ENCODE results near the gene CSF3. TPM values are rescaled to one million over a fixed set of nuclear protein-coding genes. Genes with fewer than 3 reads are reported as not detected.

The CSF3 gene
- total RNA-seq, 4 donors from 2014 or later: 4.0 TPM; not detected in 3

DNA sequence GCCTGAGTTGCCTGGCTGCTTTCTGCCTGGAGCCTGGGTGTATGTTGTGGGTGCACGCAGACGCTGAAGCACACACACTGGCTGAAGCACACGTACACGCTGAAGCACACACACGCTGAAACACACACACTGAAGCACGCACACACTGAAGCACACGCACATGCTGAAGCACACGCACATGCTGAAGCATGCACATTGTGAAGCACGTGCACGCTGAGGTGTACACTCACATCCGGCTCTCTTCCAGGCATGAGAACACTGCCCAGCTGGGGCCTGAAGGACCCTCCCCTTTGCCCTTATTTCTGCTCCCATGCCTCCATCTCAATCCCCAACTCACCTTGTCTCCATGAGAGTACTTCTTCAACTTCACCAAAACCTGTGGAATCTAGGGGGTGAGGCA, 16.5 kb downstream of the CSF3 start:
- Histone ChIP-seq H3K4me3 (no peak overlapping the region), H3K27ac (no peak overlapping the region)
- intact Hi-C loops (cut with DNase I): no loop called here

GRCh38 chr17:40032322-40033320, 17.4 kb downstream of the CSF3 start:
- Histone ChIP-seq H3K4me1 (peaks cover 0 to 50% (median 5%) of the 10 kb centered on the region in 3 donors), H3K36me3 (peaks cover 34 to 87% (median 42%) of the 10 kb centered on the region in 3 donors), H3K4me3 (no peak overlapping the region), H3K9me3 (no peaks in the 10 kb centered on the region), H3K27ac (no peak overlapping the region), H3K27me3 (no peaks in the 10 kb centered on the region)
- no peak for DNase-seq
- TF ChIP-seq POLR2A (IDR thresholded peaks at IDR 0.05): no peak
- no peak for TF ChIP-seq CTCF (IDR thresholded peaks at IDR 0.05)
- 51 to 74% methylated on average over 4 to 10 of the region's 23 CpGs for WGBS, 2 donors
- intact Hi-C loops (cut with DNase I): no loop called here

More for the DNA sequence above, 16.5 kb downstream of the CSF3 start:
- Histone ChIP-seq H3K4me1 (peaks cover 2 to 51% (median 10%) of the 10 kb centered on the region in 3 donors), H3K9me3 (no peaks in the 10 kb centered on the region), H3K27me3 (no peaks in the 10 kb centered on the region), H3K36me3 (peaks cover 34 to 93% (median 42%) of the 10 kb centered on the region in 3 donors)
- 60 to 91% methylated on average over 5 to 10 of the region's 11 CpGs for WGBS, 2 donors
- no peak for DNase-seq
- TF ChIP-seq CTCF (IDR thresholded peaks at IDR 0.05) (no peak), POLR2A (IDR thresholded peaks at IDR 0.05) (no peak)

GRCh38 chr17:40033339-40033738, 18.1 kb downstream of the CSF3 start:
- TF ChIP-seq CTCF (IDR thresholded peaks at IDR 0.05): no peak
- TF ChIP-seq POLR2A (IDR thresholded peaks at IDR 0.05): no peak
- H3K27me3 ChIP-seq: no peaks in the 10 kb centered on the region
- peaks cover 0 to 54% (median 5%) of the 10 kb centered on the region in 3 donors for H3K4me1 ChIP-seq
- DNase-seq: no peak
- peaks cover 33 to 80% (median 41%) of the 10 kb centered on the region in 3 donors for H3K36me3 ChIP-seq
- H3K27ac ChIP-seq: no peak overlapping the region
- no peak overlapping the region for H3K4me3 ChIP-seq
- no peaks in the 10 kb centered on the region for H3K9me3 ChIP-seq
- intact Hi-C loops (cut with DNase I): no loop called here
- WGBS, 2 donors: 74 to 88% methylated on average over 4 to 6 of the region's 8 CpGs

- no peak for TF ChIP-seq CTCF (IDR thresholded peaks at IDR 0.05)
- no peak for TF ChIP-seq POLR2A (IDR thresholded peaks at IDR 0.05)
- Histone ChIP-seq H3K4me1 (peaks cover 0 to 64% (median 8%) of the 10 kb centered on the region in 3 donors), H3K4me3 (no peak overlapping the region), H3K27me3 (no peaks in the 10 kb centered on the region), H3K27ac (no peak overlapping the region), H3K9me3 (no peaks in the 10 kb centered on the region), H3K36me3 (peaks cover 26 to 67% (median 30%) of the 10 kb centered on the region in 3 donors)
- WGBS, 2 donors: 74 to 83% methylated on average over 6 to 8 of the region's 8 CpGs
- intact Hi-C loops (cut with DNase I): no loop called here
- DNase-seq: no peak
Observed at GRCh38 chr17:40034426-40035161, 19.4 kb downstream of the CSF3 start.

Data from esophagus squamous epithelium (tissue), 5 donors.